C4-2B (cell line): ENCODE results near the gene MPP3.

ENCODE experiments used
- H3K27ac ChIP-seq: fragments of 450-650 bp; 2 replicates; pipeline ENCODE4 v1.5.1; 2017
- CTCF ChIP-seq: fragments of 450-650 bp; conservative IDR thresholded peaks from 2 replicates; pipeline ENCODE4 v1.5.1; 2017; ENCODE audit warnings: mild to moderate bottlenecking
- ZFX ChIP-seq: fragments of 450-650 bp; IDR thresholded peaks from 2 replicates; pipeline ENCODE4 v1.6.1; 2017

MPP3 gene

GRCh38 chr17:43767713-43768059, 65.3 kb downstream of the MPP3 start:
- no peak for TF ChIP-seq ZFX
- TF ChIP-seq CTCF, result no peak
- no peak overlapping the region for H3K27ac ChIP-seq

GRCh38 chr17:43767053-43767712, 65.8 kb downstream of the MPP3 start:
- no peak overlapping the region for H3K27ac ChIP-seq
- TF ChIP-seq CTCF, result no peak
- TF ChIP-seq ZFX, result no peak

GRCh38 chr17:43766413-43767052, 66.4 kb downstream of the MPP3 start:
- TF ChIP-seq ZFX (no peak), CTCF (peak; percentile 97)
- no peak overlapping the region for H3K27ac ChIP-seq

GRCh38 chr17:43760254-43760852, 72.6 kb downstream of the MPP3 start:
- TF ChIP-seq ZFX (no peak), CTCF (peak; percentile 100)
- no peak overlapping the region for H3K27ac ChIP-seq

- no peak overlapping the region for H3K27ac ChIP-seq
- TF ChIP-seq CTCF, result no peak
- TF ChIP-seq ZFX, result no peak
Measured at GRCh38 chr17:43759836-43760235, 73.1 kb downstream of the MPP3 start.

GRCh38 chr17:43758497-43759174, 74.3 kb downstream of the MPP3 start, which contains the start of gene SOST:
SOST (minus strand) TSS chr17:43758791; CDS start chr17:43758741, 50 bp downstream.
- TF ChIP-seq CTCF, result no peak
- no peak for TF ChIP-seq ZFX
- H3K27ac ChIP-seq, result no peak within 1 kb of the TSS

- H3K27ac ChIP-seq, result no peak overlapping the region
- TF ChIP-seq CTCF (no peak), ZFX (no peak)
Measured at GRCh38 chr17:43758086-43758485, 74.9 kb downstream of the MPP3 start.
